Skin epidermis (tissue), 12 donors: Measurements from ENCODE around the gene PRXL2C.
"Not testable (repeated sequence)": the region's sequence is repeated elsewhere in the genome, so short reads cannot be mapped to it uniquely, and the experiment has no call there.

Experiments
- H3K27ac ChIP-seq, 21 experiments: fragments of 200-600 bp; sonication (generic) in 11 of 21; one replicate each; pipeline ENCODE4 v1.5.0; 2020; ENCODE audit warnings: mild to moderate bottlenecking in 3 of 21, inconsistent platforms in 2 of 21, moderate library complexity in 2 of 21
- H3K4me3 ChIP-seq, 7 experiments: fragments of 200-600 bp; sonication (generic) in 2 of 7; one replicate each; pipeline ENCODE4 v1.5.0; 2020; ENCODE audit warnings: inconsistent platforms in 2 of 7, mild to moderate bottlenecking in 2 of 7, moderate library complexity in 1 of 7

Gene PRXL2C

GRCh38 chr9:96655198-96655851, at the start of gene PRXL2C:
PRXL2C (minus strand) TSS chr9:96655317; CDS start chr9:96655281, 36 bp downstream.
- peak within 1 kb of the TSS; percentile 42 to 70 (median 63) for H3K4me3 ChIP-seq
- peak within 1 kb of the TSS; percentile 75 to 98 (median 91) for H3K27ac ChIP-seq

- not testable (repeated sequence) for H3K4me3 ChIP-seq, H3K27ac ChIP-seq
Measured at GRCh38 chr9:96700721-96701375, 45.7 kb upstream of the PRXL2C start.

DNA sequence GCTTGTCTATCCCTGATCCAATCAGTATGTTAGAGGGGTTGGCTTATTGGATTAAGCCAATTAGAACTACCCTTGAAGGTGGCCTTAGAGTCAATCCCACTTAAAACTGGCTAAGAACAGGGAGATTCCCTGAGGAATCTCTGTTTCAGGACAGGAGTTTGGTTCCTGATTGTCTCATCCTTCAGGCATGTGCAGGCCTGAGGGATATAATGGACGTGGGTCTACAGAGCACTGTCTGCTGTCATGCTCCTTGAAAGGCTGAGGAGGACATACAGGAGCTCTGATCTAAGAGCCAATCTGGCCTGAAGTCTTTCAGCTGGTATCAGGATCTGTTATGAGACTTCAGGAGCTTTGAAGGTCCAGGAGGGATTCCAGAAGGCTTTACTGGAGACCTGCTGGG, 36.2 kb upstream of the PRXL2C start:
- no peak overlapping the region for H3K4me3 ChIP-seq

GRCh38 chr9:96688745-96689464, 33.8 kb upstream of the PRXL2C start:
- Histone ChIP-seq H3K27ac (no peak overlapping the region), H3K4me3 (no peak overlapping the region)

More for the DNA sequence above, 36.2 kb upstream of the PRXL2C start:
- H3K27ac ChIP-seq: no peak overlapping the region

DNA sequence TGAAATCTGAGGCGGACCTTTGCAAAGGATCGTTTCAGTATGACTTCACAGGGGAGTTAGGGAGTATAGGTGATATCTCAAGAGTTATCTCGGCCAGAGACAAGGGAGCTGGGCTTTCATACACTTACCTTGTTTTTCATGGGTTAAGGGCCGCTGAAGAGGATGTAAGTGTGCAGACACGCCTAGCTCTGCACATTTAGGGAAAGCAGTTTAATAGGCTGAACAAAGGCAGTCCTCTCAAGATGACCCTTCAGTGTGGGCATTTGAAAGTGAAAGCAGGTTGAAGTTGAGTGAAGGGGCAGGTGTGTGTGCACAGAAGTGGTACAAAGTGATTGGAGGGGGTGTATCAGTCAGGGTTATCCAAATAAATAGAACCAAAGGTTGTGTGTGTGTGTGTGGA, 33.1 kb upstream of the PRXL2C start:
- H3K27ac ChIP-seq: no peak overlapping the region

GRCh38 chr9:96686638-96687335, 31.7 kb upstream of the PRXL2C start:
- Histone ChIP-seq H3K4me3 (peak overlapping the region; percentile 32 to 48 (median 41)), H3K27ac (peak overlapping the region in 15 of 21 experiments; percentile 5 to 69 (median 22))

More for the DNA sequence above, 33.1 kb upstream of the PRXL2C start:
- no peak overlapping the region for H3K4me3 ChIP-seq

- Histone ChIP-seq H3K4me3 (no peak overlapping the region), H3K27ac (no peak overlapping the region)
Measured at GRCh38 chr9:96680812-96681499, 25.8 kb upstream of the PRXL2C start.

DNA sequence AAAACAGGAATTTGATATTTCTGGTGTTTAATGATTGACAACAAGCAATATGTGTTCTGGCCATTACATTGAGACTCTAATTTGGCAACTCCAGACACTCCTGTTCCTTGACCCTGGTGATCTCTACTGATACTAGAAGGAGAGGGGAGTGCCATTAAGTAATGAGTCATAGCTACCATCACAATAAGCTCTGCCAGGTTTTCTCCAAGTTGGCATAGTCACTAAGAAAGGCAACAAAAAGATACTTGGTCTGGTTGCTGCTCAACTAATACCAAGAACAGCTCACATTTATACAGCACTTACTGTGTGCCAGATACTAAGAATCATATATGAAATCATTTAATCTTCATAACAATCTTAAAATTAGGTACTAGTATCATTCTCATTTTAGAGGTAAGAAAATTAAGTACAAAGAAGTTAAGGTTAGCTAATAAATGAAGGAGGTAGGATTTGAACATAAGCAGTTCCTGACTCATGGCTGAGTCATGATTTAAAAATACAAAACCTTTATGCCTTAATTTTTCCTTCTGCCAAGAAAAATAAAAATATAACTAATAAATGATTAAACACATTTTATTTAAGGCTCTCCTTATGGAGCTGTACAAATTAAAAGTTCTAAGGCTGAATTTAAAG, 19.9 kb upstream of the PRXL2C start:
- H3K27ac ChIP-seq: no peak overlapping the region

DNA sequence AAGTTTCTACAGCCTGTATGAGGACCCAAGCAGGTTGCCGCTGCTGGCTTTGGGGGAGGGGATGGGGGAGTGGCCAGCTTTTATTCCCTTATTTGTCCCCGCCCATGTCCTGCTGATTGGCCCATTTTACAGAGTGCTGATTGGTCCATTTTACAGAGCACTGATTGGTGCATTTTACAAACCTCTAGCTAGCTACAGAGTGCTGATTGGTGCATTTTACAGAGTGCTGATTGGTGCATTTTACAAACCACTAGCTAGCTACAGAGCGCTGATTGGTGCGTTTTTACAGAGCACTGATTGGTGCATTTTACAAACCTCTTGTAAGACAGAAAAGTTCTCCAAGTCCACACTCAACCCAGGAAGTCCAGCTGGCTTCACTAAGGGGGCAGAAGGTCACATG, 18.7 kb upstream of the PRXL2C start:
- H3K4me3 ChIP-seq, H3K27ac ChIP-seq: not testable (repeated sequence)

More for the DNA sequence above, 19.9 kb upstream of the PRXL2C start:
- no peak overlapping the region for H3K4me3 ChIP-seq

DNA sequence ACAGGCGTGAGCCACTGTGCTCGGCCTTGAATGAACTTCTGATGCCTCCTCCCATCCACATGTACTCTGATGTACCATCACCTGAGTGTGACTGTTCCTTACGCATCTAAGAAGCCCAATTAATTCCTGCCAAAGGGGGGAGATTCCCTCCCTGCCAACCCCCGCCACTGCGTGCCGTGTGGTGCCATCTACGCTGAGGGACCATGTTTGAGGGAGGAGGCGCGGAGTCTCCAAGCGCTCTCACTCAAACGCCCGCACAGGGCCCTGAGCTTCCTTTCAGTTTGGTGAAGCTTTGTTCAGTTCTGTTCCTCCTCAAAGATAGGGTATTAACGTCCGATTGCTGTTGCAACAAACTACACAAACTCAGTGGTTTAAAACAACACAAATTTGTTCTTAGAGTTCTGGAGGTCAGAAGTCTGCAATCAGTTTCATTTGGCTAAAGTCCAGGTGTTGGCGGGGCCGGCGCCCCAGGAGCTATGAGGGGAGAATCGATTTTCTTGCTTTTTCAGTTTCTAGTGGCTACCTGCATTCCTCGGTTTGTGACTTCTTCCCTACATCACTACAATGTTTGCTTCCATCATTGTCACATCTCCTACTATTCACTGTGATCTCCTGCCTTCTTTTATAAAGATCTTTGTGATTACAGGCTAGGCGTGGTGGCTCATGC, 13.9 kb upstream of the PRXL2C start:
- Histone ChIP-seq H3K27ac (no peak overlapping the region), H3K4me3 (no peak overlapping the region)

- Histone ChIP-seq H3K4me3 (no peak overlapping the region), H3K27ac (no peak overlapping the region)
Measured at GRCh38 chr9:96667363-96667728, 12.2 kb upstream of the PRXL2C start.

DNA sequence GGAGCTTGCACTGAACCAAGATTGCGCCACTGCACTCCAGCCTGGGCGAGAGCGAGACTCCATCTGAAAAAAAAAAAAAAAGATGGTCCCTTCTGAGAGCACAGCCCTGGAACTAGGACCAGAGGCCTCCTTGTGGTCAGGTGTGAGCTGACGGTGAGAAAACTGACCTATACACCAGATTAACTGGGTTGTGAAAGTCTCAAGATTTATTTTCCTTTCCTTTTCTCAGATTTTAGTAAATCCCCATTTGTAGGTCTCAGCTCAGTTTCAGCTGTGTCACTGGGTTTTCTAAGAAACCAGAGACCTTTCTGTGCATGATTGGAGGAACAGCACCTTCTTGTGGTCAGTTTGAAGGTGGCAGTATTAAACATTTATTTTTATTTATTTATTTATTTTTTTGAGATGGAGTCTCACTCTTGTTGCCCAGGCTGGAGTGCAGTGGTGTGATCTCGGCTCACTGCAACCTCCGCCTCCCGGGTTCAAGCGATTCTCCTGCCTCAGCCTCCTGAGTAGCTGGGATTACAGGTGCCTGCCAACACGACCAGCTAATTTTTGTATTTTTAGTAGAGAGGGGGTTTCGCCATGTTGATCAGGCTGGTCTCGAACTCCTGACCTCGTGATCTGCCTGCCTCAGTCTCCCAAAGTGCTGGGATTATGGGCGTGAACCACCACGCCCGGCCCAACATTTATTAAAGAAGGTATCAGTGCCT, 11.7 kb upstream of the PRXL2C start:
- H3K4me3 ChIP-seq, H3K27ac ChIP-seq: not testable (repeated sequence)

DNA sequence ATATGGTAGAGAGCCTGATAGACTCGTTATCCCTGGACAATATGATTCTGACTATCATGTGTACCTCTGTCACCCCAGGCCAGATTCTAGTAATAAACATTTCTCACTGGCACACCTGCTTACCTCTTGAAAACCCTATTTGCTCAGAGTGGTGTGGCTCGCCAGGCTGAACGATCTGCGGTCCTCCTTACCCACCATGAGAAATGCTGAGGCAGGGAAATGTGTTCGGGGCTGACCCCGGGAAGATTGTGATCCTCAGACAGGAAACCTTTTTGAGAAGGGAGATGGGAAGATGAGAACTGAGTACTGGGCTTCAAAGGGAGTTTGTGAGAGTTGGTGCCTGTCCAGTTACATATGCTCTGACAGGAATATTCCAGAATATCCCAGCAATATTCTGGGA, 10.7 kb upstream of the PRXL2C start:
- H3K4me3 ChIP-seq: no peak overlapping the region
- no peak overlapping the region for H3K27ac ChIP-seq

DNA sequence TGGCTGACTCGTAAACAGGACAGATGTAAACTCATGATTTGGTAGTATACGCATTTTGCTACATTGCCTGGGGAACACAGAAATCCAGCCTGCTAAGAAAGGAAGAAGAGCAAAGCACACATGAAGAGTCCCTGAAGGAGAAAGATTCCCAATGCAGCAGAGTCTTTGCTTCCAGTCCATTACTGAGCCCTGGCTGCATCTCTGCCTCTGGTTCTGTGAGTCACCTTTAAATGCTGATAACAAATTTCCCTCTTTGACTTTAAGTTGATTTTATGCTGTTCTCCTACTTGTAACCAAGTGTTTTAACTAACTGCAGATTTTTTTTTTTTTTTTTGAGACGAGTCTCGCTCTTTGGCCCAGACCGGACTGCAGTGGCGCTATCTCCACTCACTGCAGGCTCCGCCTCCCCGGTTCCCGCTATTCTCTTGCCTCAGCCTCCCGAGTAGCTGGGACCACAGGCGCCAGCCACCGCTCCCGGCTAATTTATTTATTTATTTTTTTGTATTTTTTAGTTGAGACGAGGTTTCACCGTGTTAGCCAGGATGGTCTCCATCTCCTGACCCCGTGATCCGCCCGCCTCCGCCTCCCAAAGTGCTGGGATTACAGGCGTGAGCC, 8.5 kb upstream of the PRXL2C start:
- Histone ChIP-seq H3K27ac (no peak overlapping the region), H3K4me3 (no peak overlapping the region)

- Histone ChIP-seq H3K27ac (no peak overlapping the region), H3K4me3 (no peak overlapping the region)
Measured at GRCh38 chr9:96661711-96662110, 6.6 kb upstream of the PRXL2C start.

DNA sequence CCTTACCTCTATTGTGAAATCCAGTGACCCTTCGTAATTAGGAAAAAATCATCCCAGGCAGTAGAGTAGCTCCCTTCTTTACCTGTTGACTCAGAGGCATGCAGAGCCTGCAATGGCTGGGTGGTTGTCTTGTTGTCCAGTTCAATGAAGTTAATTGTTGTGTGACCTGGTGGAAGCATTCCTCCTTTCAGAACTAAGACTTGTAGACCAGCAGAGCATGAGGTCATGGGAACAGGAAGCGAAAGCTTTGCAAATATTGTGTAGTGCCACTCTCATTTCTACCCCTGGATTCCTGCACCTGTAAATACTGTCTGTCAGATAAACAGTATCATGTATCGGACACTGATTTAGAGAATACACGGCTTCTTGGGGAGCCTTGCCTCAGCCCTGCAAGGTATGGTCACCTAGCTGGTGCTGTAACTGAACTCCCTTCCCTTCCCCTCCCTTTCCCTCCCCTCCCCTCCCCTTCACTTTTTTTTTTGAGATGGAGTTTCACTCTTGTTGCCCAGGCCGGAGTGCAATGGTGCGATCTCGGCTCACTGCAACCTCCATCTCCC, 5.7 kb upstream of the PRXL2C start:
- Histone ChIP-seq H3K27ac (no peak overlapping the region), H3K4me3 (no peak overlapping the region)

DNA sequence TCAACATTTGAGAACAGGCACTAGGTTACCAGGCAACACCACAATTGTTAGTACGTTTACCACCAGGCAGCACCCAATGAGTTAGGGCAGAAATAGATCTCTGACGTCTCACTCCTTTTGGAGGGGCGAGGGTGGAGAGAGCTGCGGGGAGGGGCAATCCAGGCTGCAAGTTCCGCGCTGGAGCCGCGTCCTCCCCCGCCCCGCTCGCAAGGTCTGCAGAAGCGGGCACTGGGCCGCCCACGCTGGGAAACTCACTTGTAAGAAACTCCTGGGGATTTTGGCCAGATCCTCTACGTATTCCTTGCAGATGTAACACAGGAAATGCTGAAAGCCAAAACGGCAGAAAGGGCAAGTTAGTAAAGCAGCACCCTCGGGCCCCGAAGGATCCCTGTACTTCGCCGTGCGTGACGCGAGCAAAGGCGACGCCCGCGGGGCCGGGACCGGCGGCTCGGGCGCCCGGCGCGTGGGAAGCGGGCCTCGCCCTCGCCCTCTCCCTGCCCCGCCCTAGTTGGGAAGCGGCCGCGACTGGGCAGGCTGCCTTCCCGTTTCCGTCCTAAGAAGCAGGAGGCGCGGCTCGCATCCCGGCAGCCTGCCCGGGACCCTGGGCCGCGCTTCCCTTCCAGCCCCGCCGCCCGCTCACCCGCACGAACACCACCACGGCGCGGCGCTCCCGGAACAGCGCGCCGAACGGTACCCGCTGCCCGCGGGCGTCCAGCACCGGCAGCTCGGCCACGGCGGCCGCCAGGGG, 493 bp downstream of the PRXL2C start:
- Histone ChIP-seq H3K27ac (peak overlapping the region; percentile 75 to 98 (median 91)), H3K4me3 (peak overlapping the region; percentile 42 to 70 (median 63))
